Parietal lobe (tissue), 1 donor: ENCODE data around the gene B3GAT1. TPM values are rescaled to one million over a fixed set of nuclear protein-coding genes. Genes with fewer than 3 reads are reported as not detected.

Source experiments
- total RNA-seq: library from RNA; depleted of rRNA; stranded (reverse); fragments of >200 nt; gene quantifications from one replicate; pipeline ENCODE4 v1.2.3, GENCODE V29; 2014

The B3GAT1 gene
- 75.4 TPM for total RNA-seq

DNA sequence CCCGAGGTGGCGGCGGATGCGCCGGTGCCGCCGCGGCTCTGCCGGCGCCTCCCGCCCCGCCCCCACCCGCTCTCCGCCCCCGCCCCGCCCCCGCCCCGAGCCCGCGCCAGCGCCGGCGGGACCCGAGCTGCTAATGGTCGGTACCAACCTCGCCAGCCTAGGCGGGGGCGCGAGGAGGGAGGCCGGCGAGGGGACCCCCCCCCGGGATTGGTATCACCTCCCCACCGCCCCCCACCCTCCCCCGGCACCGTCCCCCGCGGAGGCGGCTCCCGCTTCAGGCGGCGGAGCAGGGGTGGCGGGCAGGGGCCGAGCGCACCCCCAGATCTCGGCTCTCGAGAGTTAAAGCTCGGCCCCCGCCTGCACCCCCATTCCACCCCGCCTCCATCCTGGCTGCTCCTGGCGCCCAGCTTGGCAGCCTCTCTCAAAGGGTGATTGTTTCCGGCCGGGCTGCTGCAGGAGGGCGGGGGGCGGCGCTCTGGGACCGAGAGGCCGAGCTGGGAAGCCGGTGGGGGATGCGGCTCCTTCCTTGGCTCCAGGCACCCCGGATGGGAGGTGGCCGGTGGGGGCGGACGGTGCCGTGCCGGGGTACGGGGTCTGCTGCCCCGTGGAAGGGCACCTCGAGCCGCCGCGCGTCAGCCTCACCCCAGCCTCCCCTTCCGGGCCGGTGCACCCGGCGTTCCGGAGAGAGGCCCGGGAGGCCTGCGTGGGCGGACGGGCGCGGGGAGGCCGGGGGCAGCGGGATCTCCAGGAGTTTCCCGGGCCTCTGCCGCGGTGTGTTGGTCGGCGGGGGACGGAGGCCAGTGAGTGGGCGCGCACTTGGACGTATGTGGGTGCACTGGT, at the start of gene B3GAT1:
Gene B3GAT1 (minus strand): TSS at position 40 of the 840 bp plus-strand sequence. CDS start 24,583 bp downstream, outside the sequence.

GRCh38 chr11:134331354-134332188, 80.5 kb downstream of the B3GAT1 start, which contains the start of gene GLB1L2:
TSS of gene GLB1L2 (plus strand) at chr11:134331988. CDS start at chr11:134332062, 74 bp downstream.

Other genes with a start within 250 kb of the B3GAT1 start
- gene NCAPD3, start 188.3 kb downstream of the B3GAT1 start, total RNA-seq: 29.1 TPM
- 119 TPM for gene VPS26B, start 187.6 kb downstream of the B3GAT1 start, total RNA-seq
- gene THYN1, start 158.9 kb downstream of the B3GAT1 start, total RNA-seq: 42.3 TPM
- gene ACAD8, start 158.7 kb downstream of the B3GAT1 start, total RNA-seq: 50.7 TPM
- gene GLB1L3, start 135.9 kb downstream of the B3GAT1 start, total RNA-seq: 0.94 TPM
- 2.2 TPM for gene GLB1L2, start 80.3 kb downstream of the B3GAT1 start, total RNA-seq